NOMO-1 (cell line): Measurements from ENCODE around the gene VPS35L.

Experiments used
- DNase-seq, 2 experiments: peaks; one replicate each; lab custom pipeline; 2025; ENCODE audit not compliant: unreplicated experiment in 2 of 2; lab: John Stamatoyannopoulos, UW

Gene VPS35L

DNA sequence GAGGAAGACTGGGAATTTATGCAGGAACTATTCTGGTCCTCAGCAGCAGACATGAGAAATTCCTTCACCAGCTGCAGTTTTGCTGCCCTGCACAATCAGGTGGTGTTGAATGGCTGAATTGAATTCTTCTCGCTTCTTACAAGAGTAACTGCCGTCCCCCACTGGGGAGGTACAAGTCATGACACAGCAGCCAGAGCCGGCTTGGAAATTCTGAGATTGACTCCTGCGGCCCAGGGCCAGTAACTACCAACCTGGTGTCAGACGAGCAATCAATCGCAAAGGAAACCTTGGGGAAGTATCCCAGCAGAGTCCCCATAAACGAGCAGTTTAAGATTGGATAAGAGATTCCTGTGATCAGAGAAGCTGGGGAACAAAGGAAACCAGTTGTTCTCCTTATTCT lies 131.8 kb downstream of the VPS35L start:
- DNase-seq = no peak

DNA sequence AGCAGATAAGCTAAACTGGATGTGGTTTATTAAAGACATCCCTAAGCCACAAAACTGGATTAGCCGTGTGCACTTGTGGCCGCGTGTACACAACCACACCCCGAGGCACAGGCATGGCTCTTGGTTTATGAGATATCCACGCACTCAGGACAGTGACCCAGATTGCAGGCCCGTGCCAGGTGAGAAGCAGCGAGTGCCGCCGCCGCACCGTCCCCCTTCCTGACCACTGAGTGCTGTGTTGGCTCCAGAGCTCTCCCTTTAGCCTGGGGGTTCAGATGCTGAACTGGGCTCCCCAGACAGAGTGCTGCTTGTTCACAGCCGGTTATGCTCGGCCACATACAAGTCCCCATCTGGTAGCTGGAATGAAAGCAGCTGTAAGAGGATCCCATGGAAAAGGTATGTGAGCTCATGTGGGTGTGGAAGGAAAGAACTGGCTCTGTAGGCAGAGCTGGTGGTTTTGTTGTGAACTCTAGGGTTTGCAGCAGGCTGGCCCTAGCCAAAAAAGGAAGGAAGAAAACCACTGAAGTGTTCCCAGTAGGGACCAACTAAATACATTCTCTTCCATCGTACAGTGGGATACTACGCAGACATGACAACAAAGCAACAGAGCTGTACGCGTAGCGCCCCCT lies 133.0 kb downstream of the VPS35L start:
- DNase-seq = no peak

DNA sequence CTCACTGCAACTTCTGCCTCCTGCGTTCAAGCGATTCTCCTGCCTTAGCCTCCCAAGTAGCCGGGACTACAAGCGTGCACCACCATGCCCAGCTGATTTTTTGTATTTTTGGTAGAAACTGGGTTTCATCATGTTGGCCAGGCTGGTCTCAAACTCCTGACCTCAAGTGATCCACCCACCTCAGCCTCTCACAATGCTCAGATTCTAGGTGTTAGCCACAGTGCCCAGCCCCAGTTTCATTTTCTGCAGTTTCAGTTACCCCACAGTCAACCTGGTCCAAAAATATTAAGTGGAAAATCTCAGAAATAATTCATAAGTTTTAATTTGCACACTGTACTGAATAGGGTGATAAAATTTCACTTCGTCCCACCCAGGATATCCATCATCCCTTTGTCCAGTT lies 133.8 kb downstream of the VPS35L start:
- DNase-seq = no peak

DNA sequence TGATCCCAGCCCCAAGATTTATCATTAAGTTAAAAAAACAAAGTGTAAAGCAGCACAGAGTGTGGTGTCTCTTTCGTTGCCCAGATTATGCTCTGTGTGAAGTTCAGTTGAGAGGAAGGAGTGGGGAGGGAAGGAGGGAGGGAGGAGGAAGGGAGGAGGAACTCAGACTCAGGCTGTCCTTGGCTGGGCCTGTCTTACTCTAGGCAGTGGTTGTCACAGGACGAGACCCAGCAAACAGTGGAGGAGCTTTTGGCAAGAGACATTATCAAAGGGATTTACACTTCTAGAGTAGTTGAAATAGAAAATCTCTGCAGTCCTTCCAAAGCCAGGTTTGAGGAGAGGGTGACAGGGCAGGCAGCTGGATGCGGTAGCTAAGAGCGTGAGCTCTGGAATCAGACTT lies 134.7 kb downstream of the VPS35L start:
- DNase-seq = no peak

DNA sequence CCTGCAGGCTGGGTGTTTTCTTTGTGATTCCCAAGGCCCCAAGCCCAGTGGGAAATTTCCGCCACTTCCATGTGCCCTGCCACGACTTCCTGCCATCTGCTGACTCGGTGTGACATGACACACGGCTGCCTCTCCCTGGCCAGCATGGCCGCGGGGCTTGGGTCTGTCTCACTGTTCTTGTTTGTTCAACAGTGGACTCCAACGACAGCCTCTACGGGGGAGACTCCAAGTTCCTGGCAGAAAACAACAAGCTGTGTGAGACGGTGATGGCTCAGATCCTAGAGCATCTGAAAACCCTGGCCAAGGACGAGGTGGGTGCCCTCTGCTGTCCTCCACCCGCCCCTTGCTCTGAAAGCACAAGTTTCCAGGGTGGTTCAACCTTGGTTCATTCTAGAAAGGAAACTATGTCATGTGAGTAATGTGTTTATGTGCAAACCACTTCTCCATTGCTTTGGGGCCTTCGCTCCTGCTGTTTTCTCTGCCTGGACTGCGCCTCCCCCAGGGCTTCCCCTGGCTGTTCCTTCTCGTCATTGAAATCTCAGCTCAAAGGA lies 135.7 kb downstream of the VPS35L start:
- no peak for DNase-seq

DNA sequence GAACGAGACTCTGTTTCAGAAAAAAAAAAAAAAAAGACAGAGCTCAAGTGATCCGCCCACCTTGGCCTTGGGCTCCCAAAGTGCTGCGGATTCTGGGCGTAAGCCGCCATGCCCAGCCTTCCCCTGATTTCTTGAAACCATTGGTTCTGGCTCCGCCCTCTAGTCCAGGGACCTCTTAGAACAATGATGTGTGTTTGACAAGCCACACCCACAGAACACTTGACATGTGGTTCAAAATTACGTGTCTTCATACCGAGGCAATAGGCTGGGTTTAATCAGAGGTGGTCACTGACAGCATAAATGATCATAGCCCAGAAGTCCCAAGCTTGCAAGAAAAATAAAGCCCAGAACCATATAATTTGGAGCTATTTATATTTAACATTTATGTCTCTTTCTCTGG lies 139.5 kb downstream of the VPS35L start:
- no peak for DNase-seq

DNA sequence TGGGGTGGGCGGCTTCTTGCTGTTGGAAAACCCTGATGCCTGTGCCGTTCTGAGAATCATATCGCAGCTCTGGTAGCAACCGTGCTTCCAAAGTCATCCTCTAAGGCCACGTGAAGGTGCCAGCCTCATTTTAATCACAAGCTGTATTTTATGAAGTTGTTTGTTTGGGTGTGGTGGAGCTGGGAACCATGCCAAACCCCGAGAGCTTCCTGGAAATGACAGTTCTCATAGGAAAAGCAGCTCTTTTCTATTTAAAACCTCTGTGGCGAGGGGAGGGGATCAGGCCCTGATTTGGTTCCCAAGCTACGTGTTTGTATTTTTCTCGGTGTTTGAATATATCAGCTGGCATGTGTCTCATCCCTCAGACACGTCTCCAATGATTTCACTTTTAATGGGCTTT lies 140.8 kb downstream of the VPS35L start:
- no peak for DNase-seq

DNA sequence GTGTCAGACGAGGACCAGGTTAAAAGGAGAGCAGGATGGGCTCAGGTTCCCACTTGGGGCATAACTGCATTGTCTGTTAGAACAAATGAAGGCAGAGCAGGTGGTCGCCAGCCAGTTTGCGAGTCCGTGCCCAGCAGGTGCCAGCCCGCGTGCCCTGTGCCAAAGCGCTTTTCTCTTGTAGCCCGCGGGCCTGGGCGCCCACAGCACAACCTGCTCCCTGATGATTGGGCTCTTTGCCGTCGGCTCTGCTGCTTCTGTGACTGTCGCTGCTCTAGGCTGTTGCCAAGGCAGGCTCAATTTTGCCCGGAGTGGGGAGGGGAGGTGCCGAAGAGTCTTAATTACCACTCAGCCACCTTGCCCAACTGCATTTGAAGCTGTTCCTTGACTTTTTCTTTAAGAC lies 141.5 kb downstream of the VPS35L start:
- no peak for DNase-seq

DNA sequence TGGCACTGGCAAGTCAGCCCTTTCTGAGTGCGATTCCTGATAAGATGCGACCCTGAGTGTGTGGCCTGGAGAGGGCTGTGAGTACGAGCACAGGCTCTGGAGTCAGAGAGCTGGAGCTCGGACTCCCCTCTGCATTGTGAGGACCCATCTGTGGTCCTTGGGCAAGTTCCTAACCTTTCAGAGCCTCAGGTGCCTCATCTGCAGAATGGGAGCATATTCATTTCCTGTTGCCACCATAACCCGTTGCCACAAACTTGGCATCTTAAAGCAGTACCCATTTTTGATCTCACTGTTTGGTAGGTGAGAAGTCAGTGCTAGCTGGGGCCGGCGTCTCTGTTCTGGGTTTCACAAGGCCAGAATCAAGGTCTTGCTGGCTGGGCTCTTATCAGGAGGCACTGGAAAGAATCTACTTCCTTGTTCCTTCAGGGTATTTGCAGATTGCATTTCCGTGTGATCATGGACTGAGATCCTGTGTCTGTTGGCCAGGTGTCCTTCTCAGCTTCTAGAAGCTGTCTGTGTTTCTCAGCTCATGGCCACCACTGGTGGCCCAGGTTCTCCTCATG lies 142.3 kb downstream of the VPS35L start:
- no peak for DNase-seq

DNA sequence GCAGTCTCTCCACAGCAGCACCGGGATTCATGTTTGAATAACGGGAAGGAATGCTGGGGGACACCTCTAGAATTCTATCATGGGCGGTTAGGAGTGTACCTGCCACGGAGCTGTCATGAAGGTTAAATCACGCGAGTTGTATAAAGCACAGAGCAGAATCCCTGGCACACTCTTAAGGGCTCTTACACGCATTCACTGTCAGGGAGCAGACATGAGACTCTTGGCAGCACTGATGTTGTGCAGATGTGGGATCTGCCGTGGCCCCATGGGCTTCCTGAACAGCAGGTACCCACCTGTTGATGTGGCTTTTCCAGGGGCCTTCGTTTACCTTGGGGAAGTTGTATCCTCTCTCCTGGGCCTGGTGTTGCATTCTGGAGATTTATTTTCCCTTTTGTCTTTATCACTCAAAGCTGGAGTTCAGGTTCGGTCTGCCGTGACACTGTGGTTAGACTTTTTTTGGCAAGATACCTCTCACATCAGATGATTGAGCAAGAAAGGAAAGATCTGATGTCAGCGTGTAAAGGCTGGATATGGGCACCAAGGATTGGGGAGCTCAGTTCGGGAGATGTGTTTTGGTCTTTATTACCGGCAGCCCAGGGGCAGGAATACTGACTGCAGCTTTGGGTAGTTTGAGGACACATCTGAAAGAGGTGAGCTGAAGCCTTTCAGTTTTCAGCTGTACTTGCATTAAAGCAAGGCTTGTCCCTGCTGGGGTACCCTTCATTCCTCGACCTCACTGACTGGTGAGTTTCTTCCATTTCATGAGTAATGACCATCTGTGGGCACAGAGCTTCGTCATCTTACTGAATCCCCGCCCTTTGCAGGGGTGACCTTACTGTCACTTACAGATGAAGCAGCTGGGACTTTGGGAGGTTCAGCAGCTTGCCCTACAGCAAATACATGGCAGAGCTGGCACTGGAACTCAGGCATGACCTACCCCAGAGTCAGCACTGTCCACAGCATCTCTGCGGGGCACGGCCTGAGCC lies 143.3 kb downstream of the VPS35L start:
- no peak for DNase-seq

DNA sequence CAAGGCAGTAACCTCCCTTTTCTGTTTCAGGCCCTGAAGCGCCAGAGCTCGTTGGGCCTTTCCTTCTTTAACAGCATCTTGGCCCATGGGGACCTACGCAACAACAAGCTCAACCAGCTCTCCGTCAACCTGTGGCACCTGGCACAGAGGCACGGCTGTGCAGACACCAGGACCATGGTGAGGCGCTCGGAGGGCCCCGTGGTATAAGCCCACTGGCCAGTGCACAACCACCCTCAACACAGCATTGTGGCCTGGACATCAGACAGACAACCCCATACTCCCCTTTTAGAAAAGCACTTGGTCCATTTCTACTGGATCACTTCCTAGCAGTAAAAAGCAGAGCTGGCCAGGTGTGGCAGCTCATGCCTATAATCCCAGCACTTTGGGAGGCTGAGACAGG lies 144.0 kb downstream of the VPS35L start:
- DNase-seq = no peak

DNA sequence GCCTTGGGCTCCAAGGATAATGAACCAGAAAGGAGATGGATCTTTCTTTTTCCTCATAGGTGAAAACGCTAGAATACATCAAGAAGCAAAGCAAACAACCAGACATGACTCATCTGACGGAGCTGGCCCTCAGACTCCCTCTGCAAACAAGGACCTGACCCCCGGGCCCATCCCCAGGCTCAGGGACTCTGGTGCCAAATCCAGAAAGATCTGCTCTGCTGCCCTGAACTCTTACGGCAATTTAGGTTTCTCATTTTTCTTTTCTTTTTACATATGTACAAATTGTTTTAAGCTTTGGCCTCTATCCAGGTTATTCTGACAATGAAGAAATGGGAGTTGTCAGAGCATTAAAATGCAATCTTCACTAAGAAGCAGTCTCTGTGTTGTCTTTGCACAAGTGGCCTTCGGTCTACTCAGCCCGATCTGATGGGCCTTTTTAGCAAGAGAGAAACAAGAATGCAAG lies 144.8 kb downstream of the VPS35L start:
- no peak for DNase-seq

DNA sequence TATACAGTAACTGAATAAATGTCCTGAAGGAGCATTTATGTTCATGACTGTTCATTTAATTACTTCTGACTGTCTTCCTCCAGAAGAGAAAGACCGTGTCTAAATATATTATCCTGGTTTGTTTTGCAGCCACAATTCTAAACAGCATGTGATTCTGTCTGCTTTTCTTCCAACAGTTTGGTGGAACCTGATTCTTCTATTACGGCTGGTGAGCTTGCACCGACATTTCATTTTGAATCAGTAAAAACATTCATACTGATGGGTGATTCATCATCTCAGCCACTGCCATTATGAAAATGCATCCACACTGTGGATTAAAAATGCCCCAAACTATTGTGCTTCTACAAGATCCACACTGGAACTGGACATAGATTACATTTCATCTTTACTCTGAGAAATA lies 145.6 kb downstream of the VPS35L start:
- DNase-seq = no peak

DNA sequence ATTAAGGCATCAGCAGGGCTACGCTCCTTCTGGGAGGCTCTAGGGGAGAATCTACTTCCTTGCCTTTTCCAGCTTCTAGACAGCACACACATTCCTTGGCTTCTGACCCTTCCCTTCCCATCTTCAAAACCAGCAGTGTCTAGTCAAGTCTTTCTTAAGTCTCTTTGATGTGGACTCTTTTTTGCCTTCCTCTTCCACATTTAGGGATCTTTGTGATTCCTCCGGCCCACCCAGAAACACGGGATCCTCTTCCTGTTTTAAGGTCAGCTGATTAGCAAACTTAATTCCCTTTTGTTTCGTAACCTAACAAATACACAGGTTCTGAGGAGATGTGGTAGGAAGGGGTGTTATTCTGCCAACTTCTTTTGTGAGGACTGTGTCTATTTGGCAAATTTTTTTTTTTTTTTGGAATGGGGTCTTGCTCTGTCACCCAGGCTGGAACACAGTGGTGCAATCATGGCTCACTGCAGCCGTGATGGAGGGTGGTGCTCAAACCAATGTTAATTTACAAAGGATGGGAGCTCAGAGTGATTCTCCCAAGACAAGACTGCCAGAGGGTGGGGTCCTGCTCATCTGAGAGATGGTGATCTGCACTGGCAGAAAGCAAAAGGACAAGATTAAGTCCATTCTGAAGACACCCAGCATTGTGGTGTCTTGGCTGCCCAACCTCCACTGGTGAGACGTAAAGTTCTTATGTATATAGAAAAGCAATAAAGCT lies 147.8 kb downstream of the VPS35L start:
- DNase-seq = no peak

DNA sequence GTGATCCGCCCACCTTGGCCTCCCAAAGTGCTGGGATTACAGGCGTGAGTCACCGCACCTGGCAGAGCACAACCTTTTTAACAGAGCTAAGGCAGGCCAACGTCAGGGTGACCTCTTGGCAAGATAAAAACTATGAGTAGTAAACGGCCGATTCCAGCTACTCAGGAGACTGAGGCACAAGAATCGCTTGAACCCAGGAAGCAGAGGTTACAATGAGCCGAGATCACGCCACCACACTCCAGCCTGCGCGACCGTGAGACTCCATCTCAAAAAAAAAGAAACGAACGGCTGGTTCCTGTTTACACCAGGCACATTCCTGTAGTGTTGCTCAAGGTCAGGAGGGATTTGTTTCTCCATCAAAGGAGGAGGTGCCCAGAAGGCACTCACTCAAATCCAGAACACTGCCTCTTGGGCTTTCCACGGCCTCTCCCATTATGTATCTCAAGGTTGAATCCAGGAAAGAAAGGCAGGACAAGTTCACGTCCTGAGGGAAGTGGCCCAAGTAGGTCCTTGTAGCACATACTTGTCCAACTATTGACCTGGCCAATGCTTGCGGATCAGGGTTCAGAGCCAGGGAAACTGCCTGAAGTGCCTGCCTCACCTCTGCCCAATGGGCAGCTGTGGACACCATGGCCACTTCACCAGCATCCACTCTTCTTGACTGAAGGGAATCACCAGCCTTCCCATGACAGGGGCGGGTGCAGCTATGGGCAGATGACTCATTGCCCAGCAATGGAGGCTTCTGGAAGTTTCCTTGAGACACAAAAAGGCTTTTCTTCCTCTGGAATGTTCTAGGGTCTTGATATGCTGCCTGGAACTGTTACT lies 149.0 kb downstream of the VPS35L start:
- DNase-seq = no peak

DNA sequence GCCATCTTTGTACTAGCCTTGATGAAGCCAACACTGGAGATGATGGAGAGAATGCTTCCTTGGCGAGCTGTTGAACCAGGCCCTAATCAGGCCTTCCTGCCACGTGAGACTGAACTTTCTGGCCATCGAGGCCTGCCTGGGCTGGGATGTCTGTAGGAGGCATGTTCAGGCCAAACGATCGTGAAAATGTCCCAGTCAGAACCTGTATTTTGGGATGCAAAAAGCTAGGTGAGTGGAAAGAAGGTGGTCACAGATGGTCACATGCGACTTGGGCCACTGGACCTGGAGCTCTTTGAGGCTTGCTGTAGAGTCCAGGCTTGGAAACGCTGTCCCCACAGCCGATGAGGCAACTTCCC lies 149.6 kb downstream of the VPS35L start:
- DNase-seq = no peak

DNA sequence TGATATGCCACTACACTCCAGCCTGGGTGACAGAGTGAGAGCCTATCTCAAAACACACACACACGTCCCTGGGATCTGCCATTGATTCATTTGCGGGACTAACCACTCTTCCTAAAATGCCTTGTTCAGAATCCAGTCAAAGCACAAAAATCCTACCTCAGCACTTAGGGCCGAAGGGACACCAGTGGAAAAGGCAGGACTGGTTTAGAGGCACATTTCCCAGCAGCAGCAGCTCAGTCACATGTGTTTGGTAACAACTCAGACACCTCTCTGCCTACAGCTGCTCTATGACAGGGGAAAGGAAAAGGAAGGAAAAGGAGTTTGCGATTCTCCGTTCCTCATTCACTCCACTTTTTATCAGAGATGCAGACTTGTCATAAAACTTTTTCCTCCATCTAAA lies 150.3 kb downstream of the VPS35L start:
- DNase-seq = no peak

DNA sequence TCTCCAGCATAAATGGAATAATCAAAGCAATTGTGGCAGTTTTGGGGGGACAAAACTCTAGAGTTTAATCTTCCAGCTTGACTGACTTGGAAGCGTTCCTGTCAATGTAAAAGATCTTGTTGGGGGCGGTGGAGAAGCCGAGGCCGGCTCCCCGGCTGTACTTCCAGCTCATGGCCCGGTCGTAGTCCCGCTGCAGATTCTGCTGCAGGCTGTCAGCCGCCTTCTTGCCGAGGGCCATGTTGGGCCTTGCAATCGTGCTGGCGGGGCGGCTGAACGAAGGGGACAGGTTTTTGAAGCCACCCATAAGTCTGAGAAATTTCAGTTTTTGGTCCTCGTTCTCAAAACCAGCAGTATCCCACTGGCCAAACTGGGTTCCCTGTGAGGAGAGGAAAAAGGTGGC lies 151.3 kb downstream of the VPS35L start:
- no peak for DNase-seq

DNA sequence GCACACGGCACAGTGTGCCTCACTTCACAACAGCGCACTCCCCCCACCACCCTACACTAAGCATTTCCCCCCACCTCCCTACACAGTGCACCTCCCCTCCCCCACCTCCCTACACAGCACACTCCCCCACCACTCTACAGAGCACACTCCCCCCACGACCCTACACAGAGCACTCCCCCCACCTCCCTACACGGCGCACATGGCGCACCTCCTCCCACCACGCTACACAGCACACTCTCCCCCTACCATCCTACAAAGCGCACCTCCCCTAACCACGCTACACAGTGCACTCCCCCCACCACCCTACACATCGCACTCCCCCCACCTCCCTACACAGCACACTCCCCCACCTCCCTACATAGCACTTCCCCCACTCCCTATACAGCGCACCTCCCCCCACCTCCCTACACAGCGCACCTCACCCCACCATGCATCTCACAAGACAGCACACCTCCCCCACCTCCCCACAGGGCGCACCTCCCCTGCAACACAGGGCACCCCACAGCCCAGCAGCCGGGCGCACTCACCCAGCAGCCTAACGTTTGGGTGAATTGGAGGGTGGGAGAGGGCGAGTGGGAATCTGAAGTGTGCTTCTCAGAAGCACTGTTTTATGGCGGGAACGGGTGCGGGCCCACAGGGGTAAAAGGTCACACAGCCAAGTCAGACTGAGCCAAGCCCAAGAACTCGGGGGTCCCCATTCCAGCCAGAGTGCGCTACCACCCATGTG lies 152.2 kb downstream of the VPS35L start:
- no peak for DNase-seq
